PC-9 (cell line): ENCODE results near the gene KATNIP. TPM values are rescaled to one million over a fixed set of nuclear protein-coding genes. Genes with fewer than 3 reads are reported as not detected.

Experiments
- BruUV-seq: library from RNA; stranded (reverse); fragments of 400-500 nt; replicated peaks from 2 replicates; lab custom pipeline; 2021; lab: Mats Ljungman, UMichigan
- CTCF ChIA-PET: fragments of 300-600 bp; sonication (Branson Sonifier 250); formaldehyde crosslinking; loops from one replicate; lab custom pipeline; 2022; ENCODE audit warnings: antibody characterized with exemption; lab: Charles Lee
- POLR2A ChIA-PET: fragments of 300-600 bp; sonication (Branson Sonifier 250); formaldehyde crosslinking; loops from one replicate; lab custom pipeline; 2022; ENCODE audit warnings: antibody characterized with exemption; ENCODE audit not compliant: unreplicated experiment; lab: Charles Lee
- DNase-seq, 2 experiments: peaks; one replicate each; pipeline versions ENCODE4 v3.0.0 to v3.0.0-alpha.2; 2015 to 2022; ENCODE audit warnings: mixed read lengths in 1 of 2
- H2AFZ ChIP-seq: fragments of 200-600 bp; sonication (generic); 2 replicates; pipeline ENCODE4 v1.8.1; 2017; ENCODE audit warnings: antibody characterized with exemption
- H3F3A ChIP-seq: fragments of 200-600 bp; sonication (generic); 2 replicates; pipeline ENCODE4 v1.8.1; 2017; ENCODE audit warnings: antibody characterized with exemption, mild to moderate bottlenecking, low read depth; ENCODE audit not compliant: insufficient read depth
- H3K27ac ChIP-seq: fragments of 200-600 bp; sonication (generic); 2 replicates; pipeline ENCODE4 v1.6.1; 2016; ENCODE audit warnings: mixed run types
- H3K27me3 ChIP-seq: fragments of 200-600 bp; sonication (generic); 2 replicates; pipeline ENCODE4 v1.6.1; 2016; ENCODE audit warnings: low read depth, mixed run types; ENCODE audit not compliant: insufficient read depth
- H3K36me3 ChIP-seq: fragments of 200-600 bp; sonication (generic); 2 replicates; pipeline ENCODE4 v1.6.1; 2016; ENCODE audit warnings: low read depth, mixed run types
- H3K4me1 ChIP-seq: fragments of 200-600 bp; sonication (generic); replicated peaks from 2 replicates; pipeline ENCODE4 v1.6.1; 2016; ENCODE audit warnings: mixed run types; ENCODE audit not compliant: insufficient read depth
- H3K4me2 ChIP-seq: fragments of 200-600 bp; sonication (generic); 2 replicates; pipeline ENCODE4 v1.6.1; 2017; ENCODE audit warnings: mixed run types
- H3K4me3 ChIP-seq: fragments of 200-600 bp; sonication (generic); 2 replicates; pipeline ENCODE4 v1.6.1; 2016; ENCODE audit warnings: mixed run types
- H3K79me2 ChIP-seq: fragments of 200-600 bp; sonication (generic); 2 replicates; pipeline ENCODE4 v1.6.1; 2017; ENCODE audit warnings: low read depth, mixed run types
- H3K9me2 ChIP-seq: fragments of 200-600 bp; sonication (generic); 2 replicates; pipeline ENCODE4 v1.8.1; 2017; ENCODE audit warnings: mild to moderate bottlenecking; ENCODE audit not compliant: insufficient read depth
- H3K9me3 ChIP-seq: fragments of 200-600 bp; sonication (generic); 2 replicates; pipeline ENCODE4 v1.8.1; 2016; ENCODE audit warnings: low read depth; ENCODE audit not compliant: insufficient read depth
- H4K20me1 ChIP-seq: fragments of 200-600 bp; sonication (generic); 2 replicates; pipeline ENCODE4 v1.8.1; 2017; ENCODE audit not compliant: insufficient read depth
- CTCF ChIP-seq: fragments of 200-600 bp; sonication (generic); conservative IDR thresholded peaks from 2 replicates; pipeline ENCODE4 v1.6.1; 2017; ENCODE audit warnings: mixed run types, antibody characterized with exemption, mild to moderate bottlenecking, moderate library complexity
- EZH2 ChIP-seq: fragments of 200-600 bp; sonication (generic); IDR thresholded peaks from 2 replicates; pipeline ENCODE4 v1.8.0; 2017; ENCODE audit warnings: antibody characterized with exemption, low read depth
- intact Hi-C: fragments of 100-400 bp; cut with micrococcal nuclease; formaldehyde crosslinking; loops from one replicate; pipeline ENCODE4 v1.10.0; 2022; ENCODE audit not compliant: unreplicated experiment
- total RNA-seq: library from RNA; stranded (reverse); gene quantifications from 2 replicates; pipeline ENCODE4 v1.2.3, GENCODE V29; 2021

Gene KATNIP
- total RNA-seq, 1 experiment from 2014 or later, result 64.8 TPM

- BruUV-seq, result no TSS peak
- no peak overlapping the region for H3K4me3 ChIP-seq
- H4K20me1 ChIP-seq, result peaks cover 27% of the 10 kb centered on the region
- H3K36me3 ChIP-seq, result 0 out of 2 replicates have a peak, but pooled peaks cover 8% of the 10 kb centered on the region
- ChIA-PET CTCF (no interaction called here), POLR2A (no interaction called here)
- H3K9me3 ChIP-seq, result no peaks in the 10 kb centered on the region
- TF ChIP-seq CTCF (no peak), EZH2 (no peak)
- peaks cover 34% of the 10 kb centered on the region for H3K79me2 ChIP-seq
- no peaks in the 10 kb centered on the region for H3K27me3 ChIP-seq
- no peak overlapping the region for H3K27ac ChIP-seq
- intact Hi-C loops, result no loop called here
- no peaks in the 10 kb centered on the region for H3K9me2 ChIP-seq
- no peak for DNase-seq
- H3K4me1 ChIP-seq, result no peaks in the 10 kb centered on the region
- no peak overlapping the region for H2AFZ ChIP-seq
- H3F3A ChIP-seq, result no peaks in the 10 kb centered on the region
- H3K4me2 ChIP-seq, result no peak overlapping the region
Measured at GRCh38 chr16:27556471-27556870, 6.5 kb downstream of the KATNIP start.

- BruUV-seq, result no TSS peak
- Histone ChIP-seq H3K79me2 (peaks cover 19% of the 10 kb centered on the region), H2AFZ (no peak overlapping the region), H3K27ac (no peak overlapping the region), H3F3A (no peaks in the 10 kb centered on the region), H3K9me3 (no peaks in the 10 kb centered on the region), H3K9me2 (no peaks in the 10 kb centered on the region), H3K27me3 (no peaks in the 10 kb centered on the region), H3K4me2 (no peak overlapping the region), H4K20me1 (peaks cover 27% of the 10 kb centered on the region), H3K36me3 (0 out of 2 replicates have a peak, but pooled peaks cover 8% of the 10 kb centered on the region), H3K4me1 (no peaks in the 10 kb centered on the region), H3K4me3 (no peak overlapping the region)
- DNase-seq, result no peak
- POLR2A ChIA-PET, result no interaction called here
- CTCF ChIA-PET, result no interaction called here
- intact Hi-C loops, result no loop called here
- TF ChIP-seq CTCF (no peak), EZH2 (no peak)
Measured at GRCh38 chr16:27558434-27558833, 8.5 kb downstream of the KATNIP start.

GRCh38 chr16:27558932-27559331, 9.0 kb downstream of the KATNIP start:
- H3K4me1 ChIP-seq, result no peaks in the 10 kb centered on the region
- H3K27ac ChIP-seq, result no peak overlapping the region
- no peaks in the 10 kb centered on the region for H3K9me2 ChIP-seq
- H3K36me3 ChIP-seq, result 0 out of 2 replicates have a peak, but pooled peaks cover 8% of the 10 kb centered on the region
- DNase-seq, result no peak
- H3K27me3 ChIP-seq, result no peaks in the 10 kb centered on the region
- no peak overlapping the region for H3K4me2 ChIP-seq
- POLR2A ChIA-PET, result no interaction called here
- H4K20me1 ChIP-seq, result peaks cover 27% of the 10 kb centered on the region
- no peaks in the 10 kb centered on the region for H3F3A ChIP-seq
- TF ChIP-seq EZH2 (no peak), CTCF (no peak)
- peaks cover 19% of the 10 kb centered on the region for H3K79me2 ChIP-seq
- BruUV-seq, result no TSS peak
- CTCF ChIA-PET, result no interaction called here
- no peaks in the 10 kb centered on the region for H3K9me3 ChIP-seq
- intact Hi-C loops, result no loop called here
- H3K4me3 ChIP-seq, result no peak overlapping the region
- H2AFZ ChIP-seq, result no peak overlapping the region
